Upper lobe of left lung (tissue), 4 donors: ENCODE data around the gene PRKN.

Source experiments
- CTCF ChIP-seq, 6 experiments: fragments of 450-650 bp in 4 of 6; fragments of 200-600 bp in 2 of 6; sonication (generic) in 2 of 6; IDR thresholded peaks; one replicate each; pipeline ENCODE4 v1.5.1; 2016 to 2019; ENCODE audit warnings: antibody characterized with exemption in 6 of 6
- EP300 ChIP-seq, 4 donors: sonication (generic); formaldehyde crosslinking; IDR thresholded peaks; one replicate each; pipeline ENCODE4 v1.5.1; 2017; ENCODE audit warnings: antibody characterized with exemption in 4 of 4, control low read depth in 2 of 4
- POLR2A ChIP-seq, 4 donors: fragments of 450-650 bp; IDR thresholded peaks; one replicate each; pipeline ENCODE4 v1.5.1; 2016 to 2017; ENCODE audit warnings: antibody characterized with exemption in 4 of 4, mild to moderate bottlenecking in 2 of 4
- POLR2AphosphoS5 ChIP-seq, 2 donors: sonication (generic); formaldehyde crosslinking; IDR thresholded peaks; one replicate each; pipeline ENCODE4 v1.5.1; 2017; ENCODE audit warnings: antibody characterized with exemption in 2 of 2

GRCh38 chr6:161401587-161402309 is 1325.8 kb downstream of the PRKN start:
- TF ChIP-seq CTCF (IDR thresholded peaks at IDR 0.05), result no peak
- no peak for TF ChIP-seq POLR2A (IDR thresholded peaks at IDR 0.05)
- no peak for TF ChIP-seq POLR2AphosphoS5 (IDR thresholded peaks at IDR 0.05)
- TF ChIP-seq EP300 (IDR thresholded peaks at IDR 0.05), result no peak
